HL-60 (cell line): Measurements from ENCODE around the gene BANF1.

Experiments used
- CTCF ChIP-seq: IDR thresholded peaks from one replicate; pipeline ENCODE4 v1.5.1; 2011; ENCODE audit warnings: low read length, control low read depth, inconsistent platforms; ENCODE audit not compliant: insufficient read depth
- REST ChIP-seq: IDR thresholded peaks from 2 replicates; pipeline ENCODE4 v1.6.1; 2012; ENCODE audit warnings: low read depth; ENCODE audit not compliant: insufficient replicate concordance

- TF ChIP-seq CTCF: no peak
- no peak for TF ChIP-seq REST
These were observed 15.0 kb downstream of the BANF1 start for GRCh38 chr11:66017321-66017720.
